Measurements from ENCODE around the gene RNU1-2.
"Not testable (repeated sequence)": the region's sequence is repeated elsewhere in the genome, so short reads cannot be mapped to it uniquely, and the experiment has no call there.

DNA sequence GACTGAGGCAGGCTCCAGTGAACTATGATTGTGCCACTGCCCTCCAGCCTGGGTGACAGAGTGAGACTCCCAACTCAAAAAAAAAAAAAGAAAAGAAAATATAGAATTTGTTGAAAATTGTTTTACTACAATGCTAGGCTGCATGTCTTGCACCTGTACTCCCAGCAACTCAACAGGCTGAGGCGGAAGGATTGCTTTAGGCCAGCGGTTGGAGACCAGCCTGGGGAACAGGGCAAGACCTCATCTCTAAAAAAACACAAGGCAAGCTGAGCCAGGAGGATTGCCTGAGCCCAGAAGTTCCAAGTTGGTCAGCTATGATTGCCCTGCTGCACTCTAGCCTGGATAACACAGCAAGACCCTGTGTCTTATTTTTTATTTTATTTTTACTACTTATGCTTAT lies 3.2 kb downstream of the RNU1-2 start:
- not testable (repeated sequence) for TF ChIP-seq POLR2AphosphoS5 (IDR thresholded peaks at IDR 0.05); EP300 (IDR thresholded peaks at IDR 0.05); POLR2A (IDR thresholded peaks at IDR 0.05; ENCODE audit: low read depth)
- TF ChIP-seq, protein P1, sequence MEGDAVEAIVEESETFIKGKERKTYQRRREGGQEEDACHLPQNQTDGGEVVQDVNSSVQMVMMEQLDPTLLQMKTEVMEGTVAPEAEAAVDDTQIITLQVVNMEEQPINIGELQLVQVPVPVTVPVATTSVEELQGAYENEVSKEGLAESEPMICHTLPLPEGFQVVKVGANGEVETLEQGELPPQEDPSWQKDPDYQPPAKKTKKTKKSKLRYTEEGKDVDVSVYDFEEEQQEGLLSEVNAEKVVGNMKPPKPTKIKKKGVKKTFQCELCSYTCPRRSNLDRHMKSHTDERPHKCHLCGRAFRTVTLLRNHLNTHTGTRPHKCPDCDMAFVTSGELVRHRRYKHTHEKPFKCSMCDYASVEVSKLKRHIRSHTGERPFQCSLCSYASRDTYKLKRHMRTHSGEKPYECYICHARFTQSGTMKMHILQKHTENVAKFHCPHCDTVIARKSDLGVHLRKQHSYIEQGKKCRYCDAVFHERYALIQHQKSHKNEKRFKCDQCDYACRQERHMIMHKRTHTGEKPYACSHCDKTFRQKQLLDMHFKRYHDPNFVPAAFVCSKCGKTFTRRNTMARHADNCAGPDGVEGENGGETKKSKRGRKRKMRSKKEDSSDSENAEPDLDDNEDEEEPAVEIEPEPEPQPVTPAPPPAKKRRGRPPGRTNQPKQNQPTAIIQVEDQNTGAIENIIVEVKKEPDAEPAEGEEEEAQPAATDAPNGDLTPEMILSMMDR (IDR thresholded peaks at IDR 0.05), result not testable (repeated sequence)

Measured in esophagus muscularis mucosa (tissue), 4 donors.